Parietal lobe (tissue), 1 donor: ENCODE results near the gene SLCO3A1. TPM values are rescaled to one million over a fixed set of nuclear protein-coding genes. Genes with fewer than 3 reads are reported as not detected.

Experiments used
- total RNA-seq: library from RNA; depleted of rRNA; stranded (reverse); fragments of >200 nt; gene quantifications from one replicate; pipeline ENCODE4 v1.2.3, GENCODE V29; 2014

Gene SLCO3A1
- total RNA-seq = 17.8 TPM

GRCh38 chr15:91853511-91853947 lies at the start of gene SLCO3A1:
TSS of gene SLCO3A1 (plus strand) at chr15:91853708.

